ENCODE measurements around the gene SLN.

GRCh38 chr11:107683807-107684206, 28.0 kb downstream of the SLN start:
- TF ChIP-seq POLR2A (IDR thresholded peaks at IDR 0.05) = no peak
- TF ChIP-seq CTCF (IDR thresholded peaks at IDR 0.05) = peak in 2 of 6 experiments; percentile 25 to 28
